DOHH2 (cell line): ENCODE measurements around the gene ACYP2.

Source experiments
- H3F3A ChIP-seq: fragments of 200-600 bp; sonication (generic), shearing (Covaris generic); 2 replicates; pipeline ENCODE4 v1.6.0; 2016; ENCODE audit warnings: antibody characterized with exemption, mild to moderate bottlenecking; ENCODE audit not compliant: control insufficient read depth, insufficient read depth
- H3K27ac ChIP-seq: fragments of 200-600 bp; sonication (generic); 2 replicates; pipeline ENCODE4 v1.5.1; 2014; ENCODE audit warnings: low read depth, mild to moderate bottlenecking, low read length, moderate library complexity
- H3K27me3 ChIP-seq: fragments of 200-600 bp; sonication (generic); 2 replicates; pipeline ENCODE4 v1.6.1; 2014; ENCODE audit warnings: mild to moderate bottlenecking, low read length, mixed read lengths; ENCODE audit not compliant: control insufficient read depth
- H3K36me3 ChIP-seq: fragments of 200-600 bp; sonication (generic); 2 replicates; pipeline ENCODE4 v1.6.1; 2014; ENCODE audit warnings: mild to moderate bottlenecking, low read length, moderate library complexity, mixed read lengths; ENCODE audit not compliant: control insufficient read depth
- H3K4me1 ChIP-seq: fragments of 200-600 bp; sonication (generic); 2 replicates; pipeline ENCODE4 v1.6.1; 2014; ENCODE audit warnings: mild to moderate bottlenecking, low read length, mixed read lengths; ENCODE audit not compliant: control insufficient read depth
- H3K4me2 ChIP-seq: fragments of 200-600 bp; sonication (generic); 2 replicates; pipeline ENCODE4 v1.6.0; 2014; ENCODE audit warnings: mild to moderate bottlenecking, low read length, moderate library complexity
- H3K4me3 ChIP-seq: fragments of 200-600 bp; sonication (generic); 2 replicates; pipeline ENCODE4 v1.5.1; 2014; ENCODE audit warnings: mild to moderate bottlenecking, low read length, mixed read lengths
- H3K79me2 ChIP-seq: fragments of 200-600 bp; sonication (generic); 2 replicates; pipeline ENCODE4 v1.6.1; 2014; ENCODE audit warnings: mild to moderate bottlenecking, low read length, mixed read lengths; ENCODE audit not compliant: control insufficient read depth
- H3K9me2 ChIP-seq: fragments of 200-600 bp; sonication (generic); replicated peaks from 2 replicates; pipeline ENCODE4 v1.6.1; 2014; ENCODE audit warnings: mild to moderate bottlenecking, low read length, mixed read lengths; ENCODE audit not compliant: control insufficient read depth
- H3K9me3 ChIP-seq: fragments of 200-600 bp; sonication (generic); 2 replicates; pipeline ENCODE4 v1.6.1; 2014; ENCODE audit warnings: antibody characterized with exemption, low read length, mixed read lengths; ENCODE audit not compliant: control insufficient read depth, insufficient read depth
- H4K20me1 ChIP-seq: fragments of 200-600 bp; sonication (generic); 2 replicates; pipeline ENCODE4 v1.6.0; 2014; ENCODE audit warnings: low read depth, mild to moderate bottlenecking, antibody characterized with exemption, low read length, moderate library complexity; ENCODE audit not compliant: control insufficient read depth, insufficient read depth
- EZH2phosphoT487 ChIP-seq: fragments of 200-600 bp; sonication (generic); IDR thresholded peaks from 2 replicates; pipeline ENCODE4 v1.6.1; 2017; ENCODE audit warnings: borderline replicate concordance, mild to moderate bottlenecking, antibody characterized with exemption, low read length, moderate library complexity, mixed read lengths
- TF ChIP-seq, protein P1 (sequence below): fragments of 200-600 bp; sonication (generic); IDR thresholded peaks from one replicate; pipeline ENCODE4 v1.5.1; 2014; ENCODE audit warnings: antibody characterized with exemption, mild to moderate bottlenecking, low read depth, low read length; ENCODE audit not compliant: poor library complexity, severe bottlenecking

ACYP2 gene

DNA sequence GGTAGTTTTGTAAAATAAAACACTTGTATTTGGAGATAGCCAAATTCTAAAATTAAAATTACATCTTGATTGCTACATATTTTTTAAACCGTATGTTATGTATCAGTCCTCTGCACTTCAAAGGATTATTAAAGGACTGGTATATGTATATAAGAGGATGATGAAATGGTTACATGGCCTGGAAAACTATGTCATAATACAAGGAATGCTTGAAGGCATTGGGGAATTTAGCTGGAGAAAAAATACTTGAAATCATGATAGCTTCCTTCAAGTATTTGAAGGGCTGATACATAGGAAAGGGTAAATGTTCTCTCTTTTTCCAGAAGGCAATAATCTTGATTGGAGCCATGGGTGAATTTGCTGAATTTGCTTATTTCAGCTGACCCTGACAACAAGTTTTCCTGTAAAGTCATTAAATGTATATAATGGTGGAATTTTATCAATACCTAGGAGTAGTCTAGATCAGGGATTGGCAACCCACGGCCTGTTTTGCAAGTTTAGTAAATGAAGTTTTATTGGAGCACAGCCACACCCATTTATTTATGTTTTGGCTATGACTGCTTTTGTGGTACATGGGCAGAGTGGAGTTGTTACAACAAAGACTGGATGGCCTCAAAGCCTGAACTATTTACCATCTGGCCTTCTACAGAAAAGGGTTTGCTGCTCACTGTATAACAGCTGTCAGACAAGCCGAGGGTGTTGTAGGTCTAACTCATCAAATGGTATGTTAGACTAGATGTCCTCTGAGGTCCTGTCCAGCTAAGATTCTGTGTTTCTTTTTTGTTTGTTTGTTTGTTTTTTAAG is 34.4 kb downstream of the ACYP2 start:
- no peaks in the 10 kb centered on the region for H3K79me2 ChIP-seq
- no peaks in the 10 kb centered on the region for H3K36me3 ChIP-seq
- no peak overlapping the region for H3K27ac ChIP-seq
- H4K20me1 ChIP-seq = no peaks in the 10 kb centered on the region
- no peaks in the 10 kb centered on the region for H3K9me3 ChIP-seq
- H3K4me3 ChIP-seq = no peak overlapping the region
- H3K4me2 ChIP-seq = no peak overlapping the region
- no peaks in the 10 kb centered on the region for H3K4me1 ChIP-seq
- H3F3A ChIP-seq = no peaks in the 10 kb centered on the region
- no peaks in the 10 kb centered on the region for H3K9me2 ChIP-seq
- TF ChIP-seq, protein P1, sequence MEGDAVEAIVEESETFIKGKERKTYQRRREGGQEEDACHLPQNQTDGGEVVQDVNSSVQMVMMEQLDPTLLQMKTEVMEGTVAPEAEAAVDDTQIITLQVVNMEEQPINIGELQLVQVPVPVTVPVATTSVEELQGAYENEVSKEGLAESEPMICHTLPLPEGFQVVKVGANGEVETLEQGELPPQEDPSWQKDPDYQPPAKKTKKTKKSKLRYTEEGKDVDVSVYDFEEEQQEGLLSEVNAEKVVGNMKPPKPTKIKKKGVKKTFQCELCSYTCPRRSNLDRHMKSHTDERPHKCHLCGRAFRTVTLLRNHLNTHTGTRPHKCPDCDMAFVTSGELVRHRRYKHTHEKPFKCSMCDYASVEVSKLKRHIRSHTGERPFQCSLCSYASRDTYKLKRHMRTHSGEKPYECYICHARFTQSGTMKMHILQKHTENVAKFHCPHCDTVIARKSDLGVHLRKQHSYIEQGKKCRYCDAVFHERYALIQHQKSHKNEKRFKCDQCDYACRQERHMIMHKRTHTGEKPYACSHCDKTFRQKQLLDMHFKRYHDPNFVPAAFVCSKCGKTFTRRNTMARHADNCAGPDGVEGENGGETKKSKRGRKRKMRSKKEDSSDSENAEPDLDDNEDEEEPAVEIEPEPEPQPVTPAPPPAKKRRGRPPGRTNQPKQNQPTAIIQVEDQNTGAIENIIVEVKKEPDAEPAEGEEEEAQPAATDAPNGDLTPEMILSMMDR = no peak
- no peak for TF ChIP-seq EZH2phosphoT487
- no peaks in the 10 kb centered on the region for H3K27me3 ChIP-seq

DNA sequence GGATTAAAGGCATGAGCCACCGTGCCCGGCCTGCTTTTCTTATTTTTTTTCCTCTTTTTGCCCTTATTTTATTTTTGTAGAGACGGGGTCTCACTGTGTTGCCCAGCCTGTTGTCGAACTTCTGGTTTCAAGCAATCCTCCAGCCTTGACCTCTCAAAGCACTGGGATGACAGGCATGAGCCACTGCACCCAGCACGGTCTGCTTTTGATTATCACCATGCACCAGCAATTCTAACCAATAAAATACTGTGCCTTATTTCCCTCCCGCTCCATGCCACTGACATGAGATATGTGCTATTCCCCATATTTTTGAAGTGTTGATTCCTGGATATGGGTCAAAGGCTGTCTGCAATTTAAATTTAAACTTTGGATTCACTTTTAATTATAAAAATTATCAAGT is 42.9 kb downstream of the ACYP2 start:
- Histone ChIP-seq H3K9me2 (no peaks in the 10 kb centered on the region), H3K4me2 (no peak overlapping the region), H3K27ac (no peak overlapping the region), H3K4me3 (no peak overlapping the region), H4K20me1 (no peaks in the 10 kb centered on the region), H3K9me3 (no peaks in the 10 kb centered on the region), H3F3A (no peaks in the 10 kb centered on the region), H3K4me1 (0 out of 2 replicates have a peak, but pooled peaks cover 4% of the 10 kb centered on the region), H3K79me2 (no peaks in the 10 kb centered on the region), H3K27me3 (no peaks in the 10 kb centered on the region), H3K36me3 (no peaks in the 10 kb centered on the region)
- TF ChIP-seq, protein P1 = no peak
- TF ChIP-seq EZH2phosphoT487 = no peak

DNA sequence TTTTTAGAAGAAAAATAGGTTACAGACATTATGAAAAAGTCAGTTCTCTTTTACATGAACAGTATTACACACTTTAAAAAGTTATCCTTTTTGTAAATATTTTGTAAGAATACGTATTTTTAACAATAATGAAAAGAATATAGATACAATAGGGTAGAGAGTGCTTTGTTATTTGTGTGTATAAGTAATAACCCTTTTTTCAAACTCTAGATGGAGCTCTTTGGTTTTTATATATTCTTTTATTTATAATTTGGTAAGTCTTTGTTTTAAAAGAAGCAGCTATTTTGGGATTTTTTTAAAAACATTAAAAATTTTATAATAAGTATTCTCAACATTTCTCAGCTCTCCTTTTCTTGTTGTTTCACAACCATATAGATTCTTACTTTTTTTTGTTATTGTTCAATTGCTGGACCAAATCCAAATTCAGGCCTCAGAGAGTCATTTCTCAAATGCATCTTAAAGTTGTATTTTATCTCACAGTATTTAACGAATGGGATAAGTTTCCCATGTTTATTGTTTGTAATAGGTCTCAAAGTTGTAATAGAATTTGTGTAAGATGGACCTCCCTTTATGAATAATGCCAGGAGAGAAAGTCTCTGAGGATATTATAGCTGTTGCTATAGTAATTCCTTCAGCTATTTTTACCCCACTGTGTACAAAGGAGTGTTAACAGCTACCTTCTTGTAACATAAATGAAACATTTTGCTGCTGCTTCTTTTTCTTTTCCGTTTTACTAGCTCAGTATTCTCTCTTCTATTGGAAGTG is 46.4 kb downstream of the ACYP2 start:
- Histone ChIP-seq H3F3A (no peaks in the 10 kb centered on the region), H3K27me3 (no peaks in the 10 kb centered on the region), H3K4me3 (no peak overlapping the region), H3K4me1 (0 out of 2 replicates have a peak, but pooled peaks cover 4% of the 10 kb centered on the region), H3K79me2 (no peaks in the 10 kb centered on the region), H3K36me3 (no peaks in the 10 kb centered on the region), H3K9me2 (no peaks in the 10 kb centered on the region), H3K9me3 (no peaks in the 10 kb centered on the region), H4K20me1 (no peaks in the 10 kb centered on the region), H3K27ac (no peak overlapping the region), H3K4me2 (no peak overlapping the region)
- TF ChIP-seq EZH2phosphoT487 = no peak
- TF ChIP-seq, protein P1 = no peak
